C4-2B (cell line): ENCODE data around the gene KRT10.

ENCODE experiments used
- CTCF ChIP-seq: fragments of 450-650 bp; conservative IDR thresholded peaks from 2 replicates; pipeline ENCODE4 v1.5.1; 2017; ENCODE audit warnings: mild to moderate bottlenecking
- ZFX ChIP-seq: fragments of 450-650 bp; IDR thresholded peaks from 2 replicates; pipeline ENCODE4 v1.6.1; 2017

DNA sequence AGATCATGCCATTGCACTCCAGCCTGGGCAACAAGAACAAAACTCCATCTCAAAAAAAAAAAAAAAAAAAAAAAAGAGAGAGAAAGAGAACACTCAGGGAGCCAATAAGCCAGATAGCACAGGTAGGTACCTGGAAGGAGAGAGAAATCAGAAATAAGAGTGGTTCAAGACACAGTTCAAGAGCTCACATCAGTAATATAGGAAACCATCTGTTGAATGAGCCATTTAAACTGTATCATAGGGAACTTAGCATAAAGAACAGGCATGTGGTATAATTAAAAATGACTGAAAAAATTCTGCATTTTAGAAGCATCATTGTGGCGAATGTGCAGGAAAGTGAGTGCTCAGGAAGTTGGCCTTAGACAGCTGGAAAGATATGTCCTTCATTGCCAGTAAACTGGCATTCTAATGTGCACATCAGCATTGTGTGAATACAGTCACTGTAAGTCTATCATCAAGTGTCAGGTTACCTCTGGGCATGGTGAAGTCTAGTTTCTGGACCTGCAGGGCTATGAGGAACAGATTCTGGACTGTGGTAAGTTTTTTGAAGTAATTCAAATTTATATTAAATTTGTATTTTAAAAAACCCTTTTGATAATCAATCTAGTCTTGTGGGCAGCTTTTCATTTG, 24.2 kb upstream of the KRT10 start:
- TF ChIP-seq CTCF (no peak), ZFX (no peak)
